ENCODE results near the gene PITPNC1. TPM values are rescaled to one million over a fixed set of nuclear protein-coding genes. Genes with fewer than 3 reads are reported as not detected.
A peak's percentile ranks its signal among the peaks of the same experiment; 100 is the strongest.

Gene PITPNC1
- total RNA-seq, 1 experiment from 2014 or later, result 4.2 TPM

DNA sequence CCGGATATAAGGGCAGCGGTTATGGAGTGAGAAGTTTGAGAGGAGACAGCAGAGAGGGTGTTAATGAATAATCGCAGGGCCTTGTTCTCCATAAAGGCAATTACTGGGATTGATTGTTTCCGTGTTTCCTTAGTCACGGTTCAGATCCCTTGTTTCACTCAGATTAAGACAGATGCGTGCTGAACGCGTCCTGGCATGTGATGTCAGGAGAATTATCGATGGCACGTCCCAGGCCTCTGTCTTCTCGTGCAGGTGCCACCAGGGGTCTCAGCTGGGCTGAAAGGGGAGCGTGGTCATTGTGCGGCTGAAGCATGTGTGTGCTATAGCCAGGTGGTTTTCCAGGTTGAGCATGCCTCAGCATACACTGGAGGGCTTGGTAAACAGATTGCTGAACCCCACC lies 198.2 kb downstream of the PITPNC1 start:
- H3K4me3 ChIP-seq (ENCODE audit: low read depth, low read length), result no peak overlapping the region
- BruUV-seq (replicated peaks), result no TSS peak
- H3K9me3 ChIP-seq, result no peaks in the 10 kb centered on the region
- Mint-ChIP-seq H3K27ac (ENCODE audit: unreplicated experiment) (no peak overlapping the region), H3K36me3 (ENCODE audit: insufficient read depth, unreplicated experiment) (no peaks in the 10 kb centered on the region), H3K9me3 (ENCODE audit: unreplicated experiment) (no peaks in the 10 kb centered on the region), H3K4me3 (ENCODE audit: unreplicated experiment) (no peak overlapping the region), H3K4me1 (ENCODE audit: low read depth, unreplicated experiment) (peaks cover 5% of the 10 kb centered on the region), H3K27me3 (ENCODE audit: insufficient read depth, unreplicated experiment) (peaks cover 7% of the 10 kb centered on the region)
- peak in 1 of 2 experiments; percentile 40 for DNase-seq
- ChIA-PET CTCF (interaction anchor here (0.6 kb wide), 2 partner anchors 15 to 51 kb away, joined by 3 to 6 read pairs; no protein-coding TSS in a partner anchor), POLR2A (no interaction called here)
- H3K4me1 ChIP-seq, result no peaks in the 10 kb centered on the region
- TF ChIP-seq, protein P1, sequence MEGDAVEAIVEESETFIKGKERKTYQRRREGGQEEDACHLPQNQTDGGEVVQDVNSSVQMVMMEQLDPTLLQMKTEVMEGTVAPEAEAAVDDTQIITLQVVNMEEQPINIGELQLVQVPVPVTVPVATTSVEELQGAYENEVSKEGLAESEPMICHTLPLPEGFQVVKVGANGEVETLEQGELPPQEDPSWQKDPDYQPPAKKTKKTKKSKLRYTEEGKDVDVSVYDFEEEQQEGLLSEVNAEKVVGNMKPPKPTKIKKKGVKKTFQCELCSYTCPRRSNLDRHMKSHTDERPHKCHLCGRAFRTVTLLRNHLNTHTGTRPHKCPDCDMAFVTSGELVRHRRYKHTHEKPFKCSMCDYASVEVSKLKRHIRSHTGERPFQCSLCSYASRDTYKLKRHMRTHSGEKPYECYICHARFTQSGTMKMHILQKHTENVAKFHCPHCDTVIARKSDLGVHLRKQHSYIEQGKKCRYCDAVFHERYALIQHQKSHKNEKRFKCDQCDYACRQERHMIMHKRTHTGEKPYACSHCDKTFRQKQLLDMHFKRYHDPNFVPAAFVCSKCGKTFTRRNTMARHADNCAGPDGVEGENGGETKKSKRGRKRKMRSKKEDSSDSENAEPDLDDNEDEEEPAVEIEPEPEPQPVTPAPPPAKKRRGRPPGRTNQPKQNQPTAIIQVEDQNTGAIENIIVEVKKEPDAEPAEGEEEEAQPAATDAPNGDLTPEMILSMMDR (IDR thresholded peaks at IDR 0.05; ENCODE audit: insufficient read depth in 1 of 2, low read depth in 1 of 2, low read length in 1 of 2, severe bottlenecking in 1 of 2, unreplicated experiment in 1 of 2), result peak; percentile 11 to 44
- no peaks in the 10 kb centered on the region for H3K36me3 ChIP-seq (ENCODE audit: control insufficient read depth, insufficient read depth, low read length)
- no peaks in the 10 kb centered on the region for H3K27me3 ChIP-seq (replicated peaks; ENCODE audit: control insufficient read depth, insufficient read depth, low read length)
- intact Hi-C loops (cut with micrococcal nuclease; ENCODE audit: unreplicated experiment), result loop anchor here (1.0 kb wide), 2 partner anchors 28 to 114 kb away; no protein-coding TSS in a partner anchor

DNA sequence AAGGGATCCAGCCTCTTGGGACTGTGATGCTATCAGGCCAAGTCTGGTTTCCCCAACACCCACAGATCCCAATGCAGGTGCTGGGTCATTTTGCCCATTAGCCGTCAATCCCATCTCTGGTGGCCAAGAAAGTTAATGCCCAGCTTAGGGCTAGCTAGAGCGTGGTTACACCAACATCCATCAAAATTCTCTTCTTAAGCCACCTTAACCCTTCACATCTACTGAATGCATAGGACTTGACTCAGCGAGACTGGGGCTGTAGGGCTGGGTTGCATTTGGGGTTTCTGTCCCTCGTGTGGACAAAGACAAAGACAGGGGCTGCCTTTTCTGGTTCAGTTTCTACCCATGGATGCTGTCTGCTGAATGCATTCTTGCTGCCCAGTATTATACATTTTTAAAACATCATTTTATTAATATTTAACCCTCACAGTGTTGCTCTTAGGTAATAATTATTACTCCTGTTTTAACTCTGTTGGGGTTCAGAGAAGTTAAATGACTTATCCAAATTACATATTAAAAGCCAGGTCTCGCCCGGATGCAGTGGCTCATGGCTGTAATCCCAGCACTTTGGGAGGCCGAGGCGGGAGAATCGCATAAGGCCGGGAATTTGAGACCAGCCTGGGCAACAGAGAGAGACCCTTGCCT lies 199.5 kb downstream of the PITPNC1 start:
- Mint-ChIP-seq H3K27ac (ENCODE audit: unreplicated experiment) (no peak overlapping the region), H3K9me3 (ENCODE audit: unreplicated experiment) (no peaks in the 10 kb centered on the region), H3K36me3 (ENCODE audit: insufficient read depth, unreplicated experiment) (no peaks in the 10 kb centered on the region), H3K4me1 (ENCODE audit: low read depth, unreplicated experiment) (peaks cover 5% of the 10 kb centered on the region), H3K4me3 (ENCODE audit: unreplicated experiment) (no peak overlapping the region), H3K27me3 (ENCODE audit: insufficient read depth, unreplicated experiment) (peaks cover 7% of the 10 kb centered on the region)
- H3K4me3 ChIP-seq (ENCODE audit: low read depth, low read length), result no peak overlapping the region
- no peaks in the 10 kb centered on the region for H3K9me3 ChIP-seq
- H3K36me3 ChIP-seq (ENCODE audit: control insufficient read depth, insufficient read depth, low read length), result no peaks in the 10 kb centered on the region
- no peak for DNase-seq
- ChIA-PET CTCF (no interaction called here), POLR2A (interaction anchor here (0.7 kb wide), 1 partner anchor 157 kb away, joined by 8 read pairs; no protein-coding TSS in a partner anchor)
- BruUV-seq (replicated peaks), result no TSS peak
- TF ChIP-seq, protein P1 (IDR thresholded peaks at IDR 0.05; ENCODE audit: insufficient read depth in 1 of 2, low read depth in 1 of 2, low read length in 1 of 2, severe bottlenecking in 1 of 2, unreplicated experiment in 1 of 2), result no peak
- H3K27me3 ChIP-seq (replicated peaks; ENCODE audit: control insufficient read depth, insufficient read depth, low read length), result no peaks in the 10 kb centered on the region
- H3K4me1 ChIP-seq, result no peaks in the 10 kb centered on the region
- intact Hi-C loops (cut with micrococcal nuclease; ENCODE audit: unreplicated experiment), result no loop called here

DNA sequence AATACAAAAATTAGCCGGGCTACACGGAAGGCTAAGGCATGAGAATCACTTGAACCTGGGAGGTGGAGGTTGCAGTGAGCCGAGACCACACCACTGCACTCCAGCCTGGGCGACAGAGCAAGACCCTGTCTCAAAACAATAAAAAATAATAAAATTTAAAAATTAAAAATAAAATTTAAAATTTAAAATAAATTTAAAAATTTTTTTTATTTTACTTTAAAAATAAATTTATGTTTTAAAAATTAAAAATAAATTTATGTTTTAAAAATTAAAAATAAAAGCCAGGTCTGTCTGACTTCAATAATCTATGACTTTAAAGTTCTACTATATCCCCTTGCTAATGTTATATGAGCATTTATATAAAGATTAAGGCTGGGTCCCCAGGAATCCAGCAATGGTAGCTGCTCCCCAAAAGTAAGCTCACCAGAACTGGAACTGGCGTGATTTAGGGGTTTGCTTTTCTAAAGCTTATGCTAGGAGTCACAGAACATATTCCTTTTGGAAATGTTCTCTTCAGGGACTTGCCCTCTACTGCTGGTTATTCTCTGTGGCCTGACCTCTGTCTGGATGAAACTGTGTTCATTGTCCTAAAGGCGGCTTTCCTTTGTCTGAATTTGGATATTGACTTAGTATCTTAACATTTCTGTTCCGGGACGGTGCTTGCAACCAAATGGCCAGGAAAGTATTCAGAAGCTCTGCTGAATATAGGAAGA lies 200.5 kb downstream of the PITPNC1 start:
- H3K9me3 Mint-ChIP-seq (ENCODE audit: unreplicated experiment), result no peaks in the 10 kb centered on the region
- no peak for DNase-seq
- Histone ChIP-seq H3K27me3 (replicated peaks; ENCODE audit: control insufficient read depth, insufficient read depth, low read length) (no peaks in the 10 kb centered on the region), H3K4me1 (no peaks in the 10 kb centered on the region), H3K9me3 (no peaks in the 10 kb centered on the region), H3K4me3 (ENCODE audit: low read depth, low read length) (no peak overlapping the region), H3K36me3 (ENCODE audit: control insufficient read depth, insufficient read depth, low read length) (no peaks in the 10 kb centered on the region)
- H3K27ac Mint-ChIP-seq (ENCODE audit: unreplicated experiment), result no peak overlapping the region
- BruUV-seq (replicated peaks), result no TSS peak
- H3K4me3 Mint-ChIP-seq (ENCODE audit: unreplicated experiment), result no peak overlapping the region
- CTCF ChIA-PET, result no interaction called here
- intact Hi-C loops (cut with micrococcal nuclease; ENCODE audit: unreplicated experiment), result no loop called here
- peaks cover 5% of the 10 kb centered on the region for H3K4me1 Mint-ChIP-seq (ENCODE audit: low read depth, unreplicated experiment)
- POLR2A ChIA-PET, result interaction anchor here (0.7 kb wide), 1 partner anchor 156 kb away, joined by 8 read pairs; no protein-coding TSS in a partner anchor
- peaks cover 6% of the 10 kb centered on the region for H3K27me3 Mint-ChIP-seq (ENCODE audit: insufficient read depth, unreplicated experiment)
- H3K36me3 Mint-ChIP-seq (ENCODE audit: insufficient read depth, unreplicated experiment), result no peaks in the 10 kb centered on the region
- TF ChIP-seq, protein P1 (IDR thresholded peaks at IDR 0.05; ENCODE audit: insufficient read depth in 1 of 2, low read depth in 1 of 2, low read length in 1 of 2, severe bottlenecking in 1 of 2, unreplicated experiment in 1 of 2), result no peak
